C4-2B (cell line): ENCODE data around the gene RPN2.
A peak's percentile ranks its signal among the peaks of the same experiment; 100 is the strongest.

ENCODE experiments used
- H3K27ac ChIP-seq: fragments of 450-650 bp; 2 replicates; pipeline ENCODE4 v1.5.1; 2017
- ZFX ChIP-seq: fragments of 450-650 bp; IDR thresholded peaks from 2 replicates; pipeline ENCODE4 v1.6.1; 2017
- TF ChIP-seq, protein P1 (sequence below): fragments of 450-650 bp; conservative IDR thresholded peaks from 2 replicates; pipeline ENCODE4 v1.5.1; 2017; ENCODE audit warnings: mild to moderate bottlenecking

RPN2 gene

GRCh38 chr20:37162646-37163045 lies 16.5 kb upstream of the RPN2 start:
- TF ChIP-seq ZFX = no peak
- TF ChIP-seq, protein P1, sequence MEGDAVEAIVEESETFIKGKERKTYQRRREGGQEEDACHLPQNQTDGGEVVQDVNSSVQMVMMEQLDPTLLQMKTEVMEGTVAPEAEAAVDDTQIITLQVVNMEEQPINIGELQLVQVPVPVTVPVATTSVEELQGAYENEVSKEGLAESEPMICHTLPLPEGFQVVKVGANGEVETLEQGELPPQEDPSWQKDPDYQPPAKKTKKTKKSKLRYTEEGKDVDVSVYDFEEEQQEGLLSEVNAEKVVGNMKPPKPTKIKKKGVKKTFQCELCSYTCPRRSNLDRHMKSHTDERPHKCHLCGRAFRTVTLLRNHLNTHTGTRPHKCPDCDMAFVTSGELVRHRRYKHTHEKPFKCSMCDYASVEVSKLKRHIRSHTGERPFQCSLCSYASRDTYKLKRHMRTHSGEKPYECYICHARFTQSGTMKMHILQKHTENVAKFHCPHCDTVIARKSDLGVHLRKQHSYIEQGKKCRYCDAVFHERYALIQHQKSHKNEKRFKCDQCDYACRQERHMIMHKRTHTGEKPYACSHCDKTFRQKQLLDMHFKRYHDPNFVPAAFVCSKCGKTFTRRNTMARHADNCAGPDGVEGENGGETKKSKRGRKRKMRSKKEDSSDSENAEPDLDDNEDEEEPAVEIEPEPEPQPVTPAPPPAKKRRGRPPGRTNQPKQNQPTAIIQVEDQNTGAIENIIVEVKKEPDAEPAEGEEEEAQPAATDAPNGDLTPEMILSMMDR = no peak
- H3K27ac ChIP-seq = no peak overlapping the region

- TF ChIP-seq, protein P1 = no peak
- TF ChIP-seq ZFX = no peak
- H3K27ac ChIP-seq = no peak overlapping the region
Observed at GRCh38 chr20:37163832-37164554, 15.1 kb upstream of the RPN2 start.

GRCh38 chr20:37165031-37165430 lies 14.1 kb upstream of the RPN2 start:
- H3K27ac ChIP-seq = no peak overlapping the region

DNA sequence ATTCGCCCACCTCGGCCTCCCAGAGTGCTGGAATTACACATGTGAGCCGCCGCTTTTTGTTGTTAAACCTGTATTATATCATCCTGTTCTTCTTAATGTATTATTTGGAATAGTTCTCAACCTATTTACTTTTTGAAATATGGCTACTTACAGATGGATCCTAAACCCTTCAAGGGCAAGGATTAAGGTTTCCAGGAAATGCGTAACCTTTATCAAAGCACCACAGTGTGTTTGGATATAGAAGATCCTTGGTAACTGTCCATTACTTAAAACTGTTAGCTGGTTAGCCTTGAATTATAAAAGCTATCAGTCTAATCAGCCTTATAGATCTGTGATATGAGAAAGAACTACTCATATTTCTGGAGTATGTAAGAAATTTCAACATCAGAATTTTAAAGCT lies 12.3 kb upstream of the RPN2 start:
- H3K27ac ChIP-seq = no peak overlapping the region
- TF ChIP-seq, protein P1 = no peak
- no peak for TF ChIP-seq ZFX

More at GRCh38 chr20:37165031-37165430, 14.1 kb upstream of the RPN2 start:
- TF ChIP-seq, protein P1 = no peak
- no peak for TF ChIP-seq ZFX

- TF ChIP-seq, protein P1 = no peak
- no peak for TF ChIP-seq ZFX
- no peak overlapping the region for H3K27ac ChIP-seq
Observed at GRCh38 chr20:37172836-37173235, 6.3 kb upstream of the RPN2 start.

- peak overlapping the region; percentile 94 for H3K27ac ChIP-seq
- TF ChIP-seq ZFX = 0 out of 2 replicates have a peak, but pooled peaks have one; percentile 36
- TF ChIP-seq, protein P1 = no peak
Observed at GRCh38 chr20:37179683-37180524, 774 bp downstream of the RPN2 start.

GRCh38 chr20:37185686-37186085 lies 6.6 kb downstream of the RPN2 start:
- H3K27ac ChIP-seq = no peak overlapping the region
- TF ChIP-seq ZFX = no peak
- TF ChIP-seq, protein P1 = no peak
